GM18519 (cell line): ENCODE results near the gene MRLN.
"Not testable (repeated sequence)": the region's sequence is repeated elsewhere in the genome, so short reads cannot be mapped to it uniquely, and the experiment has no call there.

Experiments
- ATAC-seq: cut with Tn5 transposase; IDR thresholded peaks from one replicate; pipeline ENCODE4 v1.9.1; 2021; ENCODE audit warnings: mild to moderate bottlenecking, moderate library complexity; ENCODE audit not compliant: unreplicated experiment, low FRiP score

The MRLN gene

GRCh38 chr10:59748834-59749233 lies 4.4 kb downstream of the MRLN start:
- ATAC-seq: no peak

GRCh38 chr10:59745163-59745650 lies 8.0 kb downstream of the MRLN start:
- ATAC-seq: no peak

GRCh38 chr10:59744762-59745161 lies 8.5 kb downstream of the MRLN start:
- ATAC-seq: not testable (repeated sequence)

GRCh38 chr10:59744156-59744555 lies 9.1 kb downstream of the MRLN start:
- not testable (repeated sequence) for ATAC-seq

- ATAC-seq: no peak
These were observed 11.7 kb downstream of the MRLN start for GRCh38 chr10:59741583-59741982.

GRCh38 chr10:59741048-59741447 lies 12.2 kb downstream of the MRLN start:
- no peak for ATAC-seq

- ATAC-seq: no peak
These were observed 16.5 kb downstream of the MRLN start for GRCh38 chr10:59736749-59737148.

- ATAC-seq: no peak
These were observed 18.0 kb downstream of the MRLN start for GRCh38 chr10:59735296-59735695.

GRCh38 chr10:59734014-59734462 lies 19.2 kb downstream of the MRLN start:
- no peak for ATAC-seq

GRCh38 chr10:59733321-59734013 lies 19.8 kb downstream of the MRLN start:
- not testable (repeated sequence) for ATAC-seq

GRCh38 chr10:59732849-59733248 lies 20.4 kb downstream of the MRLN start:
- not testable (repeated sequence) for ATAC-seq

- not testable (repeated sequence) for ATAC-seq
These were observed 24.1 kb downstream of the MRLN start for GRCh38 chr10:59729167-59729566.

GRCh38 chr10:59724098-59724938 lies 28.9 kb downstream of the MRLN start:
- no peak for ATAC-seq

- ATAC-seq: no peak
These were observed 32.9 kb downstream of the MRLN start for GRCh38 chr10:59720377-59720776.

- no peak for ATAC-seq
These were observed 33.9 kb downstream of the MRLN start for GRCh38 chr10:59719374-59719773.

- ATAC-seq: no peak
These were observed 35.0 kb downstream of the MRLN start for GRCh38 chr10:59718257-59718656.

- ATAC-seq: no peak
These were observed 39.9 kb downstream of the MRLN start for GRCh38 chr10:59713196-59713821.

GRCh38 chr10:59711871-59712494 lies 41.3 kb downstream of the MRLN start:
- no peak for ATAC-seq

- peak; percentile 81 for ATAC-seq
These were observed 43.7 kb downstream of the MRLN start, which contains the start of gene SLC16A9 for GRCh38 chr10:59709395-59710125. Gene SLC16A9, minus strand, starts transcription at chr10:59709850. Its CDS starts 25,559 bp downstream, at chr10:59684291.
